ENCODE data around the gene CFAP100. TPM values are rescaled to one million over a fixed set of nuclear protein-coding genes. Genes with fewer than 3 reads are reported as not detected.

The CFAP100 gene
- total RNA-seq, 2 donors from 2014 or later, result not detected

DNA sequence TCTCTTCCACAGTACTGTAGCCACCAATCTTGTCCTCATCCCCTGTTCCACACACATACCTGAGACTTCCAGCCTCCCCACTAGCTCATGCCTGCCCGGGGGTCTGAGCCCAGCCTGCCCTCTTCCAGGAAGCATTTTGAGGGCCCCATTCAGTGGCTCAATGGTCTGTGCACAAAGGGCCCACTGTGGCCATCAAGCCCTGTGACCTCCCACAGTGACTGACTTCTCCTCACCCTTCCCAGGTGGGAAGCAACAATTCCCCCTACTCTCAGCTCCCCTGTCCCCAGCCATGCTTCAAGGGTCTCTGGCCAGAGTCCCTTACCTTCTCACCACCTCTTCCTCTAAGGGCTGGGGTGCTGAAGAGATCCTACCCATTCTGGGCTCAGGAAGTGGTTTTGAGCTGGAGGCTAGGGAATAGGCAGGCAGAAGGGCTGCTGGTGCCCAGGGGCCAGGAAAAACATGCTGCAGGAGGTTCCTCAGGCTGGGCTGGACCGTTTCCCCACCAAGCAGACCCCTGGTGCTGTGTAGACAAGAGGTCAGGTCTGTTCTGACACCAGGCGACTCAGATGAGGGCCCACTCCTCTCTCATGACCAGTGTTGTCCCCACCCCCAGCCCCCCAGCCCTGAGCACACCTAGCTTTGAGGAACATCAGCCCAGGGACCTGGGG is 34.5 kb upstream of the CFAP100 start:
- H3K36me3 ChIP-seq, result no peaks in the 10 kb centered on the region
- H3K9me3 ChIP-seq, result no peaks in the 10 kb centered on the region
- H3K27me3 ChIP-seq, result no peaks in the 10 kb centered on the region
- H3K4me1 ChIP-seq, result peaks cover 0 to 18% of the 10 kb centered on the region in 2 donors
- TF ChIP-seq, protein P1, sequence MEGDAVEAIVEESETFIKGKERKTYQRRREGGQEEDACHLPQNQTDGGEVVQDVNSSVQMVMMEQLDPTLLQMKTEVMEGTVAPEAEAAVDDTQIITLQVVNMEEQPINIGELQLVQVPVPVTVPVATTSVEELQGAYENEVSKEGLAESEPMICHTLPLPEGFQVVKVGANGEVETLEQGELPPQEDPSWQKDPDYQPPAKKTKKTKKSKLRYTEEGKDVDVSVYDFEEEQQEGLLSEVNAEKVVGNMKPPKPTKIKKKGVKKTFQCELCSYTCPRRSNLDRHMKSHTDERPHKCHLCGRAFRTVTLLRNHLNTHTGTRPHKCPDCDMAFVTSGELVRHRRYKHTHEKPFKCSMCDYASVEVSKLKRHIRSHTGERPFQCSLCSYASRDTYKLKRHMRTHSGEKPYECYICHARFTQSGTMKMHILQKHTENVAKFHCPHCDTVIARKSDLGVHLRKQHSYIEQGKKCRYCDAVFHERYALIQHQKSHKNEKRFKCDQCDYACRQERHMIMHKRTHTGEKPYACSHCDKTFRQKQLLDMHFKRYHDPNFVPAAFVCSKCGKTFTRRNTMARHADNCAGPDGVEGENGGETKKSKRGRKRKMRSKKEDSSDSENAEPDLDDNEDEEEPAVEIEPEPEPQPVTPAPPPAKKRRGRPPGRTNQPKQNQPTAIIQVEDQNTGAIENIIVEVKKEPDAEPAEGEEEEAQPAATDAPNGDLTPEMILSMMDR (IDR thresholded peaks at IDR 0.05), result no peak
- no peak for DNase-seq (ENCODE audit: low spot score)
- no peak overlapping the region for H3K4me3 ChIP-seq
- H3K27ac ChIP-seq, result no peak overlapping the region

DNA sequence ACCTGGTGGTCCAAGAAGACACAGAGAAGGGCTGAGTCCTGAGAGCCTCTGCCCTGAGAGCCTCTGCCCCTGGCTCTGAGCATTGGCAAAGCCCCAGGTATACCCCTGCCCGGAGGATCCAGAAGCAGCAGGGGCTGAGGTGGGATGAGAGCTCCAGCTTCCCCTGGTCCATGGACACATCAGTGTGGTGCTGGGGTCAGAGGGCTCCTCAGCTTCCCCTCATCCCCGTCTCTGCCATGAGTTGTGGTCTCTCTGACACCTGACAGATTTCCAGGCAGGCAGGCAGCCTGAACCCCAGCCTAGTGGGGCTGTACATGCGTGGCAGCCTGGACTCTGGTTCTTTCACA is 34.0 kb upstream of the CFAP100 start:
- Histone ChIP-seq H3K27me3 (no peaks in the 10 kb centered on the region), H3K9me3 (no peaks in the 10 kb centered on the region)

DNA sequence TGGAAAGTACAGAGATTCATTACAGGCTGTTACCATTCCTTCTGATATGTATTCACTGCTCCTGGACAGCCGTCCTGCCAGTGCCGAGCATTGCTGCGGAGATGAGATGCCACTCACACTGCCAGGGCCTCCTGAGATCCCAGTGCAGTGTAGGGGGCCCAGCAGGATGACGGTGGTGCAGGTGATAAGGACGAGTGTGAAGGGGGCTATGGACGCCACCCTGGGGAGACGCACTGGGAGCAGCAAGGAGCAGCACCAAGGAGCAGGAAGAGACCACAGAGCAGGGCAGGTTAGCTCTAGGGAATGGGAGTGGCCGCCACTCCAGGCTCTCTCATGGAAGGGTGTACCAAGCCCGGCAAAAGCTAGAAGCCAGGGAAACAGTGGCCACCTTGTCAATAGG is 33.5 kb upstream of the CFAP100 start:
- Histone ChIP-seq H3K36me3 (no peaks in the 10 kb centered on the region), H3K27me3 (no peaks in the 10 kb centered on the region), H3K4me1 (peaks cover 0 to 10% of the 10 kb centered on the region in 2 donors), H3K9me3 (no peaks in the 10 kb centered on the region), H3K27ac (no peak overlapping the region), H3K4me3 (no peak overlapping the region)
- TF ChIP-seq, protein P1 (IDR thresholded peaks at IDR 0.05), result no peak
- DNase-seq (ENCODE audit: low spot score), result no peak

More for the DNA sequence above, 34.0 kb upstream of the CFAP100 start:
- Histone ChIP-seq H3K36me3 (no peaks in the 10 kb centered on the region), H3K4me1 (peaks cover 0 to 13% of the 10 kb centered on the region in 2 donors), H3K4me3 (no peak overlapping the region), H3K27ac (no peak overlapping the region)
- DNase-seq (ENCODE audit: low spot score), result no peak
- TF ChIP-seq, protein P1 (IDR thresholded peaks at IDR 0.05), result no peak

DNA sequence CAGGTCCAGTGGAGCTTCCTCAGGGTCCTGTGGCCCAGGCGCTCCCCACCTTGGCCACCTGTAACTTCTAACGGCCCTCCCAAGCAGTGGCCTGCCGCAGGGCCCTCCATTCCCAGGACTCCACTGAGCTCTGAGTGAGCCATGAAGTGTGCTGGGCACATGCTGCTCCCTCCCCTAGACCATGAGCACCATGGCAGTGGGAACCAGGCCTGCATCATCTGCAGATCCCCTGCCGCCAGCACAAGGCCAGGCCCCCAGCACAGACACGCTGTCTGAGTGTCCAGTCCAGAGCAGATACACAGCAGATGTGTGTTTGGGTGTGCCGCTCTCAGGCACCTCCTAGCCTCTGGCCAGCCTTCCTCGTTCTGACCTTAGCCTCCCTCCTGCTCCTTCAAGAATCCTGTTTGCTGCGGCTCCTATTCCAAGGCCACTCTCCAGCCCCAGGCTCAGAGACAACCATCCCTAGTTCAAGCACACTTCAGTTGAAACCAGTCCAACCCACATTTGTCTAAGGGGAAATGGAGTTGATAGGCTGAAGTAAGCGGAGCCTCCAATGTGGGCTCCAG is 30.5 kb upstream of the CFAP100 start:
- no peak for DNase-seq (ENCODE audit: low spot score)
- Histone ChIP-seq H3K36me3 (no peaks in the 10 kb centered on the region), H3K4me3 (no peak overlapping the region), H3K27me3 (no peaks in the 10 kb centered on the region), H3K4me1 (no peaks in the 10 kb centered on the region), H3K9me3 (no peaks in the 10 kb centered on the region), H3K27ac (no peak overlapping the region)
- TF ChIP-seq, protein P1 (IDR thresholded peaks at IDR 0.05), result no peak

DNA sequence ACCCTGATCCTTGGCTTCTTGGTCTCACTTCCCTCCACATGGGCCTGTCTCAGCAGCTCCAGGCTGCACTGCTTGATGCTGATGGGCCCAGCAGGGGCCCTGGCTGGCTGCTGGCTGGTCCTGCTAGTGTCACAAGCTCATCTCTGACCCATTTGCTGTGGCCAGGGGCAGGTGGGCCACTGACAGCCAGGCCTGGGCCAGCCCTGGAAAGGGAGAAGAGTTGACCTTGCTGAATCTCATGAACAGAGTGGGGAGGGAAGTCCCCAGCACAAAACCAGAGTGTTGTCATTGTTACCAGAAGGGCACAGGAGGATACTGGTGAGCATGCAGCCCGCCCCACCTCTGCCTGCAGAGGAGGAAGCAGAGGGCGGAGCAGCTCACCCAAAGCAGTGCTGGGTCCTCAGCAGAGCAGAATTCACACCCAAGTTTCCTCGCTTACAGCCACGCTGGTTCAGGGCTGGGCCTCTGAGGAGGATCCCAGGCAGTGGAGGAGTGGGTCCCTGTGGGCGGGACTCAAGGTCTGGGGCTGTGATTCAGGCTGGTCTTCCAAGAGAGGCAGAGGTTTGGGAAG is 29.9 kb upstream of the CFAP100 start:
- no peak for DNase-seq (ENCODE audit: low spot score)
- Histone ChIP-seq H3K27me3 (no peaks in the 10 kb centered on the region), H3K9me3 (no peaks in the 10 kb centered on the region), H3K36me3 (no peaks in the 10 kb centered on the region), H3K4me1 (no peaks in the 10 kb centered on the region), H3K27ac (no peak overlapping the region), H3K4me3 (no peak overlapping the region)
- TF ChIP-seq, protein P1 (IDR thresholded peaks at IDR 0.05), result no peak
